HEK293 (cell line): ENCODE results near the gene CHSY1.

Experiments used
- FEZF1 ChIP-seq: fragments of 450-650 bp; formaldehyde crosslinking; IDR thresholded peaks from 2 replicates; pipeline ENCODE4 v1.5.1; 2016; ENCODE audit warnings: missing biosample characterization, missing genetic modification characterization
- KLF10 ChIP-seq: fragments of 450-650 bp; IDR thresholded peaks from 2 replicates; pipeline ENCODE4 v1.5.1; 2018; ENCODE audit warnings: missing biosample characterization, mild to moderate bottlenecking, missing genetic modification characterization
- KLF17 ChIP-seq: fragments of 450-650 bp; formaldehyde crosslinking; IDR thresholded peaks from 2 replicates; pipeline ENCODE4 v1.5.1; 2016; ENCODE audit warnings: missing biosample characterization, missing genetic modification characterization
- KLF7 ChIP-seq: fragments of 450-650 bp; formaldehyde crosslinking; IDR thresholded peaks from 2 replicates; pipeline ENCODE4 v1.5.1; 2016; ENCODE audit warnings: missing biosample characterization, missing genetic modification characterization, borderline replicate concordance
- KLF8 ChIP-seq: fragments of 450-650 bp; formaldehyde crosslinking; IDR thresholded peaks from 2 replicates; pipeline ENCODE4 v1.5.1; 2016; ENCODE audit warnings: missing biosample characterization, missing genetic modification characterization
- PRDM4 ChIP-seq: fragments of 450-650 bp; formaldehyde crosslinking; IDR thresholded peaks from 2 replicates; pipeline ENCODE4 v1.5.1; 2017; ENCODE audit warnings: missing biosample characterization, missing genetic modification characterization
- RBAK ChIP-seq: fragments of 450-650 bp; formaldehyde crosslinking; IDR thresholded peaks from 2 replicates; pipeline ENCODE4 v1.5.1; 2016; ENCODE audit warnings: missing biosample characterization, missing genetic modification characterization
- WT1 ChIP-seq: fragments of 450-650 bp; formaldehyde crosslinking; IDR thresholded peaks from 2 replicates; pipeline ENCODE4 v1.5.1; 2016; ENCODE audit warnings: missing biosample characterization, missing genetic modification characterization
- YY1 ChIP-seq: fragments of 450-650 bp; formaldehyde crosslinking; IDR thresholded peaks from 2 replicates; pipeline ENCODE4 v1.5.1; 2018; ENCODE audit warnings: missing biosample characterization, missing genetic modification characterization
- YY2 ChIP-seq: fragments of 450-650 bp; formaldehyde crosslinking; IDR thresholded peaks from 2 replicates; pipeline ENCODE4 v1.5.1; 2016; ENCODE audit warnings: missing biosample characterization, missing genetic modification characterization
- ZBTB17 ChIP-seq: fragments of 450-650 bp; formaldehyde crosslinking; IDR thresholded peaks from 2 replicates; pipeline ENCODE4 v1.5.1; 2016; ENCODE audit warnings: missing biosample characterization, missing genetic modification characterization
- ZBTB20 ChIP-seq: fragments of 450-650 bp; formaldehyde crosslinking; IDR thresholded peaks from 2 replicates; pipeline ENCODE4 v1.5.1; 2016; ENCODE audit warnings: missing biosample characterization, missing genetic modification characterization
- ZNF2 ChIP-seq: fragments of 450-650 bp; formaldehyde crosslinking; IDR thresholded peaks from 2 replicates; pipeline ENCODE4 v1.5.1; 2016; ENCODE audit warnings: missing biosample characterization, missing genetic modification characterization
- ZNF488 ChIP-seq: fragments of 450-650 bp; formaldehyde crosslinking; IDR thresholded peaks from 2 replicates; pipeline ENCODE4 v1.5.1; 2016; ENCODE audit warnings: missing biosample characterization, missing genetic modification characterization
- ZNF514 ChIP-seq: fragments of 450-650 bp; formaldehyde crosslinking; IDR thresholded peaks from 2 replicates; pipeline ENCODE4 v1.5.1; 2016; ENCODE audit warnings: missing biosample characterization, missing genetic modification characterization
- ZNF521 ChIP-seq: fragments of 450-650 bp; formaldehyde crosslinking; IDR thresholded peaks from 2 replicates; pipeline ENCODE4 v1.5.1; 2017; ENCODE audit warnings: missing biosample characterization, mild to moderate bottlenecking, missing genetic modification characterization
- ZNF621 ChIP-seq: fragments of 450-650 bp; formaldehyde crosslinking; IDR thresholded peaks from 2 replicates; pipeline ENCODE4 v1.5.1; 2017; ENCODE audit warnings: missing biosample characterization, missing genetic modification characterization
- ZNF692 ChIP-seq: fragments of 450-650 bp; formaldehyde crosslinking; IDR thresholded peaks from 2 replicates; pipeline ENCODE4 v1.5.1; 2016; ENCODE audit warnings: missing biosample characterization, missing genetic modification characterization
- ZNF76 ChIP-seq: fragments of 450-650 bp; formaldehyde crosslinking; IDR thresholded peaks from 2 replicates; pipeline ENCODE4; 2016; ENCODE audit warnings: low read depth, missing biosample characterization, missing genetic modification characterization, borderline replicate concordance
- ZNF791 ChIP-seq: fragments of 450-650 bp; formaldehyde crosslinking; IDR thresholded peaks from 2 replicates; pipeline ENCODE4 v1.5.1; 2016; ENCODE audit warnings: missing biosample characterization, missing genetic modification characterization
- TF ChIP-seq, protein P1 (sequence below): fragments of 450-650 bp; formaldehyde crosslinking; IDR thresholded peaks from 2 replicates; pipeline ENCODE4 v1.5.1; 2016; ENCODE audit warnings: missing biosample characterization, missing genetic modification characterization
- TF ChIP-seq, protein P2 (sequence below): fragments of 450-650 bp; formaldehyde crosslinking; IDR thresholded peaks from 2 replicates; pipeline ENCODE4 v1.5.1; 2017; ENCODE audit warnings: missing biosample characterization, mild to moderate bottlenecking, missing genetic modification characterization, moderate library complexity
- TF ChIP-seq, protein P3 (sequence below): fragments of 450-650 bp; formaldehyde crosslinking; optimal IDR thresholded peaks from 2 replicates; pipeline ENCODE3; 2016; ENCODE audit warnings: missing biosample characterization, mild to moderate bottlenecking, missing genetic modification characterization
- TF ChIP-seq, protein P4 (sequence below): fragments of 450-650 bp; formaldehyde crosslinking; IDR thresholded peaks from 2 replicates; pipeline ENCODE4 v1.5.1; 2016; ENCODE audit warnings: missing biosample characterization, missing genetic modification characterization, borderline replicate concordance

CHSY1 gene

DNA sequence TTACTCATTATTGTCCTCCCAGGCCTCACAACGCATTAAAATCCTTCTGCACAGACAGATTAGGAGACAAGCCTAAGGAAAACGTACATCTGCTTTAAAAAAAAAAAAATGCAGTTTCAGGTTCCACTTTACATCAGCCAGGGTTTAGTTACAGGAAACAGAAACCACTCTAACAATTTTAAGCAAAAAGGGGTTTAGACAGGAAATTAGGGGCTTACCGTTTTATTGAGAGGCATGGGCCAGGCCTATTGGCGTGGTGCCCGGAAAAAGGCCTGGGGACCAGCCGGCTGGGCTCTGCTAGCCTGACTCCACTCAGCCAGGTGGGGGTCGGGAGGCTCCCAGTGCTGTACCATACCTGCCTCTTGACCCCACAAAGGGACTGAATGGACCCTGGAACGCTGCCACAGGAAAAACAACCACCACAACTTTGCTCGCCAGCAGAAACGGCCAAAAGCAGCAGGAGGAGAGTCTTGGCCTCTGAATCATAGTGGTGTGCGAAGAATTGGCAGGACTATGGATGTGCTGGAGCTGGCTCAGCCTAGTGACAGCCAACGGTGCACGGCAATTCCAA, 124.3 kb downstream of the CHSY1 start (continued):
- TF ChIP-seq, protein P1, sequence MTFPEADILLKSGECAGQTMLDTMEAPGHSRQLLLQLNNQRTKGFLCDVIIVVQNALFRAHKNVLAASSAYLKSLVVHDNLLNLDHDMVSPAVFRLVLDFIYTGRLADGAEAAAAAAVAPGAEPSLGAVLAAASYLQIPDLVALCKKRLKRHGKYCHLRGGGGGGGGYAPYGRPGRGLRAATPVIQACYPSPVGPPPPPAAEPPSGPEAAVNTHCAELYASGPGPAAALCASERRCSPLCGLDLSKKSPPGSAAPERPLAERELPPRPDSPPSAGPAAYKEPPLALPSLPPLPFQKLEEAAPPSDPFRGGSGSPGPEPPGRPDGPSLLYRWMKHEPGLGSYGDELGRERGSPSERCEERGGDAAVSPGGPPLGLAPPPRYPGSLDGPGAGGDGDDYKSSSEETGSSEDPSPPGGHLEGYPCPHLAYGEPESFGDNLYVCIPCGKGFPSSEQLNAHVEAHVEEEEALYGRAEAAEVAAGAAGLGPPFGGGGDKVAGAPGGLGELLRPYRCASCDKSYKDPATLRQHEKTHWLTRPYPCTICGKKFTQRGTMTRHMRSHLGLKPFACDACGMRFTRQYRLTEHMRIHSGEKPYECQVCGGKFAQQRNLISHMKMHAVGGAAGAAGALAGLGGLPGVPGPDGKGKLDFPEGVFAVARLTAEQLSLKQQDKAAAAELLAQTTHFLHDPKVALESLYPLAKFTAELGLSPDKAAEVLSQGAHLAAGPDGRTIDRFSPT (tag by site-specific recombination), result no peak
- TF ChIP-seq ZNF76 (tag by site-specific recombination) (no peak), FEZF1 (tag by site-specific recombination) (peak; percentile 55), ZNF791 (tag by site-specific recombination) (no peak), ZNF692 (peak; percentile 59), ZBTB20 (tag by site-specific recombination) (no peak; the same call in 1 of the 2 replicates), KLF17 (no peak), ZNF621 (tag by site-specific recombination) (no peak), ZNF488 (tag by site-specific recombination) (no peak), KLF7 (tag by site-specific recombination) (no peak), WT1 (tag by site-specific recombination) (no peak; the same call in 1 of the 2 replicates), ZNF2 (no peak), ZNF514 (tag by site-specific recombination) (no peak), RBAK (tag by site-specific recombination) (no peak), ZBTB17 (no peak), KLF10 (tag by site-specific recombination) (no peak; the same call in 1 of the 2 replicates), ZNF521 (tag by site-specific recombination) (no peak), YY1 (tag by site-specific recombination) (no peak), KLF8 (no peak), PRDM4 (tag by site-specific recombination) (peak; percentile 93), YY2 (tag by site-specific recombination) (no peak)
- TF ChIP-seq, protein P2, sequence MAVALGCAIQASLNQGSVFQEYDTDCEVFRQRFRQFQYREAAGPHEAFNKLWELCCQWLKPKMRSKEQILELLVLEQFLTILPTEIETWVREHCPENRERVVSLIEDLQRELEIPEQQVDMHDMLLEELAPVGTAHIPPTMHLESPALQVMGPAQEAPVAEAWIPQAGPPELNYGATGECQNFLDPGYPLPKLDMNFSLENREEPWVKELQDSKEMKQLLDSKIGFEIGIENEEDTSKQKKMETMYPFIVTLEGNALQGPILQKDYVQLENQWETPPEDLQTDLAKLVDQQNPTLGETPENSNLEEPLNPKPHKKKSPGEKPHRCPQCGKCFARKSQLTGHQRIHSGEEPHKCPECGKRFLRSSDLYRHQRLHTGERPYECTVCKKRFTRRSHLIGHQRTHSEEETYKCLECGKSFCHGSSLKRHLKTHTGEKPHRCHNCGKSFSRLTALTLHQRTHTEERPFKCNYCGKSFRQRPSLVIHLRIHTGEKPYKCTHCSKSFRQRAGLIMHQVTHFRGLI (tag by site-specific recombination), result peak; percentile 97
- TF ChIP-seq, protein P3, sequence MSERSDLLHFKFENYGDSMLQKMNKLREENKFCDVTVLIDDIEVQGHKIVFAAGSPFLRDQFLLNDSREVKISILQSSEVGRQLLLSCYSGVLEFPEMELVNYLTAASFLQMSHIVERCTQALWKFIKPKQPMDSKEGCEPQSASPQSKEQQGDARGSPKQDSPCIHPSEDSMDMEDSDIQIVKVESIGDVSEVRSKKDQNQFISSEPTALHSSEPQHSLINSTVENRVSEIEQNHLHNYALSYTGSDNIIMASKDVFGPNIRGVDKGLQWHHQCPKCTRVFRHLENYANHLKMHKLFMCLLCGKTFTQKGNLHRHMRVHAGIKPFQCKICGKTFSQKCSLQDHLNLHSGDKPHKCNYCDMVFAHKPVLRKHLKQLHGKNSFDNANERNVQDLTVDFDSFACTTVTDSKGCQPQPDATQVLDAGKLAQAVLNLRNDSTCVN (tag by site-specific recombination), result no peak
- TF ChIP-seq, protein P4, sequence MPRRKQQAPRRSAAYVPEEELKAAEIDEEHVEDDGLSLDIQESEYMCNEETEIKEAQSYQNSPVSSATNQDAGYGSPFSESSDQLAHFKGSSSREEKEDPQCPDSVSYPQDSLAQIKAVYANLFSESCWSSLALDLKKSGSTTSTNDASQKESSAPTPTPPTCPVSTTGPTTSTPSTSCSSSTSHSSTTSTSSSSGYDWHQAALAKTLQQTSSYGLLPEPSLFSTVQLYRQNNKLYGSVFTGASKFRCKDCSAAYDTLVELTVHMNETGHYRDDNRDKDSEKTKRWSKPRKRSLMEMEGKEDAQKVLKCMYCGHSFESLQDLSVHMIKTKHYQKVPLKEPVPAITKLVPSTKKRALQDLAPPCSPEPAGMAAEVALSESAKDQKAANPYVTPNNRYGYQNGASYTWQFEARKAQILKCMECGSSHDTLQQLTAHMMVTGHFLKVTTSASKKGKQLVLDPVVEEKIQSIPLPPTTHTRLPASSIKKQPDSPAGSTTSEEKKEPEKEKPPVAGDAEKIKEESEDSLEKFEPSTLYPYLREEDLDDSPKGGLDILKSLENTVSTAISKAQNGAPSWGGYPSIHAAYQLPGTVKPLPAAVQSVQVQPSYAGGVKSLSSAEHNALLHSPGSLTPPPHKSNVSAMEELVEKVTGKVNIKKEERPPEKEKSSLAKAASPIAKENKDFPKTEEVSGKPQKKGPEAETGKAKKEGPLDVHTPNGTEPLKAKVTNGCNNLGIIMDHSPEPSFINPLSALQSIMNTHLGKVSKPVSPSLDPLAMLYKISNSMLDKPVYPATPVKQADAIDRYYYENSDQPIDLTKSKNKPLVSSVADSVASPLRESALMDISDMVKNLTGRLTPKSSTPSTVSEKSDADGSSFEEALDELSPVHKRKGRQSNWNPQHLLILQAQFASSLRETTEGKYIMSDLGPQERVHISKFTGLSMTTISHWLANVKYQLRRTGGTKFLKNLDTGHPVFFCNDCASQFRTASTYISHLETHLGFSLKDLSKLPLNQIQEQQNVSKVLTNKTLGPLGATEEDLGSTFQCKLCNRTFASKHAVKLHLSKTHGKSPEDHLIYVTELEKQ, result 0 out of 2 replicates have a peak, but pooled peaks have one; percentile 19
